GM18951 (cell line): Measurements from ENCODE around the gene NCOA5.

Experiments
- POLR2A ChIP-seq: IDR thresholded peaks from 4 replicates; pipeline ENCODE4 v1.6.1; 2011; ENCODE audit warnings: mild to moderate bottlenecking; ENCODE audit not compliant: insufficient read length, insufficient read depth; ENCODE audit errors: extremely low read depth
- in situ Hi-C: fragments of 300-500 bp; cut with MboI; formaldehyde crosslinking; loops from one replicate; pipeline ENCODE4 v1.12.0; 2022; ENCODE audit warnings: low sequenced_read_pairs, mixed read lengths, inconsistent platforms; ENCODE audit not compliant: unreplicated experiment

NCOA5 gene

DNA sequence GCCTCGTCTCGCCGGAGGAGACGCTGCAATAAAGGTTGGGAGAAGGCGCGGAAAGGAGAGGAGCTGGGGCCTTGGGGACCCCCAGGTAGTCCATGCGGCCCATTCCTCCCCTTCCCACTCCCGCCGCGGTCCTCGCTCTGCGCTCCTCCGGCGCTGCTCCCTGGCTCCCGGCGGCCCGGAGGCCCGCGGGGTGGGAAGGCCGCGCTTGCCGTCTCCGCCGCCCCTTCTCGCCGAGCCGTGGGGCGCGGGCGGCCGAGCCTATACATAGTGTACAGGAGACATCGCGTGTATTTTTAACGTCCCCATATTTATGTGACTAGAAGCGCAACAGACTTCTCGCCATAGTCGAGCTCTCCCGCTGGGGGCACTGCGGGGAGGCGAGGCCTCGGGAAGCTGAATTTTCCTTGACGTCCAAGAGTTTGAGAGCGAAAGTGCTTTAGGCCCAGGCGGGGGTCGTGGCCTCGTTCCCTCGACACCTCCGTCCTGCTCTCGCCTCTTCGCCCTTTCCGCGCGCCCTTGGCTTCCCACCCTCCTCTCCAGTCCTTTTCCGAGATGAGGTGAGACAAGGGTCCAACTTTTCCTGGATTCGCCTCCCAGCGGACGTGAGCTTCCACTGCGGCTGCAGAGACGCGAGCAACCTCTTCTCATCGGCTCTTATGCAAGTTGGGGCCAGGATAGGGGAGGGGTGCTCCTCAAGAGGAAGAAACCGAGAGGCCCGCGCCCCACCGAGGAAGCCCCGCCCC is 31.7 kb downstream of the NCOA5 start:
- in situ Hi-C loops: no loop called here
- no peak for TF ChIP-seq POLR2A

GRCh38 chr20:46056970-46057855 is 32.5 kb downstream of the NCOA5 start:
- TF ChIP-seq POLR2A: no peak
- in situ Hi-C loops: no loop called here

DNA sequence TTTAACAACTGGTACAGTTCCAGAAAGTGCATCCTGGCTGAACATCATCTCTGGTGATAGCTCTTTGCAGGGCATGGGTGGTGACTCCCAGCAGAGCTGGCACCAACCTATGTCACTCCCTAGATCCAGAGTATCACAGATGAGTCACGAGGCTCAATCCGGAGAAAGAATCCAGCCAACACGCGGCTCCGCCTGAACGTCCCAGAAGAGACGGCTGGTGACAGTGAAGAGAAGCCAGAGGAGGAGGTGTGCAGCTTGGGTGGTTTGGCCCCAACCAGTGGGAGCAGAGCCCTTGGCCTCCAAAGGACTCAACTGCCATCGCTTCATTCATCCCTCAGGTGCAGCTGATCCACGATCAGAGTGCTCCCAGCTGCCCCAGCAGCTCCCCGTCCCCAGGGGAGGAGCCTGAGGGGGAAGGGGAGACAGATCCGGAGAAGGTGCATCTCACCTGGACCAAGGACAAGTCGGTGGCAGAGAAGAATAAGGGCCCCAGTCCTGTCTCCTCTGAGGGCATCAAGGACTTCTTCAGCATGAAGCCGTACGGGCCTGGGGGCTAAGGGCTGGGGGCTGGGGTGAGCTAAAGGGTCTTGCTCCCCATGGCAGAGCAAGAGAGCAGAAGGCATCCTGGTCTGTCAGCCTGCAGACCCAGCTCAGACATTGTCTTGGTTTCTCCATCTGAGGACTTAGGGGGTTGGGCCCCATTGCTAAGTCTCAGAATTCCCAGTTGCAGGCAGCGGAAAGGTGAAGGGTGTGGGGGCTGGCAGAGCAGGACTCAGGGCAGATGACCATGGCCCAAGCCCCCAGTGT is 33.5 kb downstream of the NCOA5 start:
- in situ Hi-C loops: no loop called here
- no peak for TF ChIP-seq POLR2A

DNA sequence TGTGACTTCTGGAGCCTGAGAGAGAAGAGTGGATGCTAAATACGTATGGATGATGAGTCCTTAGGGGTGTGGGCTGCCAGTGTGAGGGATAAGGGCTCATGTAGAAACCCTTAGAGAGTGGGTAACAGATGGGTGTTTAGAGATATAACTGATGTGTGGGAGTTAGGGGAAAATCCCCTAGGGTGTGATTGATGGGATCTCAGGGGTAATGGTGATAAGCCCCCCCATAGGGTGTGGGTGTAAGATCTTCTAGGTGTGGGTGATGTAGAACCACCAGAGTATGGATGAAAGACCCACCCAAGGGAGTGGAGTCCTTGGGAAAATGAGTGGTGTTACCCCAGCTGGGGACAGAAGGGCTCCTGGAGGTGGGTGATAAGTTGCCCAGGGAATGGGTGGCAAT is 34.5 kb downstream of the NCOA5 start:
- in situ Hi-C loops: no loop called here
- TF ChIP-seq POLR2A: no peak

GRCh38 chr20:46054606-46055005 is 35.2 kb downstream of the NCOA5 start:
- no peak for TF ChIP-seq POLR2A
- in situ Hi-C loops: no loop called here

- in situ Hi-C loops: no loop called here
- no peak for TF ChIP-seq POLR2A
These were observed 36.3 kb downstream of the NCOA5 start for GRCh38 chr20:46053416-46053815.

DNA sequence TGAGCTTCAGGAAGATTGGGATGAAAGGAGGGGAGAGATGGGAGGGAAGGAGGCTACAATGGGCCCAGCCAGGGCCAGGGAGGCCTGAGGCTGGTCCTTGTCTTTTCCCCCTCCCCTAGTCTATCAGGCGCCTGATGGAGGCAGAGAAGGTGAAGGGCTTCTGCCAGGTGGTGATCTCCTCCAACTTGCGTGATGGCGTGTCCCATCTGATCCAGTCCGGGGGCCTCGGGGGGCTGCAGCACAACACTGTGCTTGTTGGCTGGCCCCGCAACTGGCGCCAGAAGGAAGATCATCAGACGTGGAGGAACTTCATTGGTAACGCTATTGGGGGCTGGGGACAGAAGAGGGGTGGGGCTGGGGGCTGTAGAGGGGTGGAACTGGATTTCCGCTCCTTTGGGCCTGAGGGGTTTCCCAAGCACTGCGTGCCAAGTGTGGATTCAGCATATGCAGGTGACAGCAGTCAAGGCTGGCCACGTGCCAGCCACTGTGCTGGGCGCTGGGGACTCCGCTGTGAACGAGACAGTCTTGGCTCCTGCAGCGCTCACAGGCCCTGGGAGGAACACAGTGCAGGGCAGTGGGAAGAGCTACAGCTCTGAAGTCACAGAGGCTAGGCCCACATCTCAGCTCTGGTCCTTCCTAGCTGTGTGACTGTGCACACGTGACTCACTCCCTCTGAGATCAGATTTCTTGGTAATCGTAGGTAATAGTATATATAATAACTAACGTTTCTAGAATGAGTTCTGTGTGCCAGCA is 38.0 kb downstream of the NCOA5 start:
- in situ Hi-C loops: no loop called here
- TF ChIP-seq POLR2A: no peak

GRCh38 chr20:46050885-46051284 is 38.9 kb downstream of the NCOA5 start:
- no peak for TF ChIP-seq POLR2A

GRCh38 chr20:46050444-46050843 is 39.3 kb downstream of the NCOA5 start:
- in situ Hi-C loops: no loop called here
- no peak for TF ChIP-seq POLR2A

More at GRCh38 chr20:46050885-46051284, 38.9 kb downstream of the NCOA5 start:
- in situ Hi-C loops: no loop called here

GRCh38 chr20:46049815-46050214 is 39.9 kb downstream of the NCOA5 start:
- no peak for TF ChIP-seq POLR2A
- in situ Hi-C loops: no loop called here

- in situ Hi-C loops: no loop called here
These were observed 40.6 kb downstream of the NCOA5 start for GRCh38 chr20:46049190-46049589.

DNA sequence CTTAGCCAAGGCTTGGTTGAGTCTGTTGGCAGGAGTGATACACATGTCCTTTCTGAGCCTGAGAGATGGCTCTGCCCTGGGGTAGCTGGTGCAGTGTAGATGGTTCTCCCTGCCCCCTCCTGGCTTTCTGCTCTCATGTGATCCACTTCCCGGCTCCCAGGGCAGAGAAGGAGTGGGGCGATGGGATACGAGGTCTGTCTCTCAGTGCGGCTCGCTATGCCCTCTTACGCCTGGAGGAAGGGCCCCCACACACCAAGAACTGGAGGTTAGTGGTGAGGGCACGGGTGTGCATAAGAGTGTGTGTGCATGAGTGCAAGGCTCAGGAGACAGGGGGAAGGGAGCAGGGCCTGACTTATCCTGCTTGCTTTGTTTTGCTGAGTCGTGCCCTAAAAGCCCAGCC is 41.9 kb downstream of the NCOA5 start:
- in situ Hi-C loops: no loop called here
- no peak for TF ChIP-seq POLR2A

More at GRCh38 chr20:46049190-46049589, 40.6 kb downstream of the NCOA5 start:
- TF ChIP-seq POLR2A: no peak
